Bronchial epithelial cell (primary cell): ENCODE data around the gene RASSF5. TPM values are rescaled to one million over a fixed set of nuclear protein-coding genes. Genes with fewer than 3 reads are reported as not detected.

Experiments used
- DNase-seq: peaks from one replicate; pipeline ENCODE4 v3.0.0-alpha.2; 2010; ENCODE audit warnings: low read depth
- FAIRE-seq: peaks from 2 replicates; lab custom pipeline; 2011; peaks lifted over from hg19 to GRCh38; lab: Jason Lieb, UNC
- H3K27me3 ChIP-seq: 2 replicates; pipeline ENCODE4 v1.5.1; 2011; ENCODE audit warnings: low read length; ENCODE audit not compliant: control insufficient read depth, insufficient read depth
- H3K36me3 ChIP-seq: 2 replicates; pipeline ENCODE4 v1.5.1; 2011; ENCODE audit warnings: low read length; ENCODE audit not compliant: control insufficient read depth, insufficient read depth
- H3K4me3 ChIP-seq: 2 replicates; pipeline ENCODE4 v1.5.1; 2011; ENCODE audit warnings: mild to moderate bottlenecking, low read depth, low read length, control low read depth
- total RNA-seq: library from RNA; depleted of rRNA; stranded (reverse); fragments of >200 nt; gene quantifications from 2 replicates; pipeline ENCODE4 v1.2.1, GENCODE V29; 2014
- TF ChIP-seq, protein P1 (sequence below): IDR thresholded peaks from 2 replicates; pipeline ENCODE4 v1.5.1; 2011; ENCODE audit warnings: mild to moderate bottlenecking, moderate library complexity, low read length, control low read depth, inconsistent platforms; ENCODE audit not compliant: insufficient read depth, severe bottlenecking

Gene RASSF5
- total RNA-seq, 1 donor from 2014 or later = 3.4 TPM

DNA sequence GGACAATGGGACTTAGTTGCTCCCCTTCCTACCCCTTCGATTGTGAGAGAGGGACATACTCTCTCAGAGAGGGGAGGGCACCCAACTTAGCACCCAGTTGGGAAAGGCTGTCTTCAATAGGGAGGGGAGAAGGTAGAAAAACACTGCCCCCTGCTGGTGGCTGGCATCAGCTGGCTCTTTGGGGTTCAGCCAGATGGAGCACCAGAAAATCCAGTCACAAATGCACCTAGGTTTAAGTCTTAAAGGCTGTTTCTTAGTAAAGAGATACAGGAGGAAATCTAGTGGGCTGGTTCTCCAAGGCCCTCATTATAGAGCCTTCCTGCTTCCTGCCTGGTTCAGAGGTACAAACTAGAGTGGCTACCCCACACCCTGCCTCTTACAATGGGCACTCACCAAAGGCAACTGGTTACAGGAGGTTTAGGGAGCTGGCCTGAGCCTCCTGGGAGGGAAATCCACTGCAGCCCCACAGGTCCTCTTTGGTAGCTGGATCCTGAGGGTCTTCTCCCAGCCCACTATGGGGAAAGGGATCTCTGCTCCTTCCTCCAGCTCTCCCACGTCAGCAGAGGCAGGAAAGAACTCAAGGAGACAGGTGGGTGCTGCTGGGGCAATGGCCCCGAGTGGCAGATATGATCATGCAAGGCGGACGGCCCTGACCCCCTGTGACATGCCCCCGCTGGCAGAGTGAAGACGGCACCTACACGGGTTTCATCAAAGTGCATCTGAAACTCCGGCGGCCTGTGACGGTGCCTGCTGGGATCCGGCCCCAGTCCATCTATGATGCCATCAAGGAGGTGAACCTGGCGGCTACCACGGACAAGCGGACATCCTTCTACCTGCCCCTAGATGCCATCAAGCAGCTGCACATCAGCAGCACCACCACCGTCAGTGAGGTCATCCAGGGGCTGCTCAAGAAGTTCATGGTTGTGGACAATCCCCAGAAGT is 76.6 kb downstream of the RASSF5 start:
- Histone ChIP-seq H3K36me3 (peaks cover 4% of the 10 kb centered on the region), H3K27me3 (no peaks in the 10 kb centered on the region), H3K4me3 (no peak overlapping the region)
- TF ChIP-seq, protein P1, sequence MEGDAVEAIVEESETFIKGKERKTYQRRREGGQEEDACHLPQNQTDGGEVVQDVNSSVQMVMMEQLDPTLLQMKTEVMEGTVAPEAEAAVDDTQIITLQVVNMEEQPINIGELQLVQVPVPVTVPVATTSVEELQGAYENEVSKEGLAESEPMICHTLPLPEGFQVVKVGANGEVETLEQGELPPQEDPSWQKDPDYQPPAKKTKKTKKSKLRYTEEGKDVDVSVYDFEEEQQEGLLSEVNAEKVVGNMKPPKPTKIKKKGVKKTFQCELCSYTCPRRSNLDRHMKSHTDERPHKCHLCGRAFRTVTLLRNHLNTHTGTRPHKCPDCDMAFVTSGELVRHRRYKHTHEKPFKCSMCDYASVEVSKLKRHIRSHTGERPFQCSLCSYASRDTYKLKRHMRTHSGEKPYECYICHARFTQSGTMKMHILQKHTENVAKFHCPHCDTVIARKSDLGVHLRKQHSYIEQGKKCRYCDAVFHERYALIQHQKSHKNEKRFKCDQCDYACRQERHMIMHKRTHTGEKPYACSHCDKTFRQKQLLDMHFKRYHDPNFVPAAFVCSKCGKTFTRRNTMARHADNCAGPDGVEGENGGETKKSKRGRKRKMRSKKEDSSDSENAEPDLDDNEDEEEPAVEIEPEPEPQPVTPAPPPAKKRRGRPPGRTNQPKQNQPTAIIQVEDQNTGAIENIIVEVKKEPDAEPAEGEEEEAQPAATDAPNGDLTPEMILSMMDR = peak; percentile 87
- no peak for FAIRE-seq
- DNase-seq = peak; percentile 60

DNA sequence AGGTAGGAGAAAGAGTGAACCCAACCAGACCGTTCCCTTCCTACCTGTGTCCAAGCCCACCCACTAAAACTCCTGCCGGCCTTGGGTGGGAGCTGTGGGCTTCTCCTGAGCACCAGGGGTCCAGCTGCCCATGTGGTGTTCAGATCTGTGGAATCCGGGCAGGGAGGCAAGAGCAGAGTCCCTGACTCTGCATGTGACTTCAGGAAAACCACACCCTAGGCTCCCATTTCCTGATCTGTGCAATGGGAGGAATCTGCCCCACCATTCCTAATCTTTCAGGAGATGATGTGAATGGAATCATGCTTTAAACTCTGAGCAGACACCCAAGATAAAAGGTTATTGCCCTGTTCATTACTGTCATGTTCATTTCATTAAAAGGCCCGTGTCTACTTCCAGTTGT is 77.4 kb downstream of the RASSF5 start:
- H3K36me3 ChIP-seq = peaks cover 4% of the 10 kb centered on the region
- no peaks in the 10 kb centered on the region for H3K27me3 ChIP-seq
- H3K4me3 ChIP-seq = no peak overlapping the region
- TF ChIP-seq, protein P1 = no peak
- DNase-seq (no peak), FAIRE-seq (no peak)

GRCh38 chr1:206586501-206587445 is 79.4 kb downstream of the RASSF5 start:
- Histone ChIP-seq H3K36me3 (peaks cover 4% of the 10 kb centered on the region), H3K27me3 (no peaks in the 10 kb centered on the region), H3K4me3 (no peak overlapping the region)
- TF ChIP-seq, protein P1 = no peak
- FAIRE-seq (no peak), DNase-seq (peak; percentile 84)

- Histone ChIP-seq H3K27me3 (no peaks in the 10 kb centered on the region), H3K36me3 (peaks cover 8% of the 10 kb centered on the region), H3K4me3 (no peak overlapping the region)
- FAIRE-seq = no peak
- TF ChIP-seq, protein P1 = no peak
- DNase-seq = no peak
Observed at GRCh38 chr1:206587904-206588303, 80.6 kb downstream of the RASSF5 start.

GRCh38 chr1:206588492-206588891 is 81.2 kb downstream of the RASSF5 start:
- DNase-seq = no peak
- no peaks in the 10 kb centered on the region for H3K27me3 ChIP-seq
- no peak for FAIRE-seq
- no peak overlapping the region for H3K4me3 ChIP-seq
- H3K36me3 ChIP-seq = peaks cover 11% of the 10 kb centered on the region
- TF ChIP-seq, protein P1 = no peak
